ENCODE measurements around the gene SPATA32. TPM values are rescaled to one million over a fixed set of nuclear protein-coding genes. Genes with fewer than 3 reads are reported as not detected.

The SPATA32 gene
- total RNA-seq, 6 experiments from 2014 or later, result not detected

GRCh38 chr17:45235416-45236281 is 26.2 kb downstream of the SPATA32 start:
- H3K27ac ChIP-seq, result no peak overlapping the region
- H3K4me3 ChIP-seq, result no peak overlapping the region
- 26% methylated on average over 9 of the region's 20 CpGs for WGBS (ENCODE audit: insufficient coverage, low coverage, low lambda C conversion rate, missing lambda C conversion rate)
- TF ChIP-seq CTCF (IDR thresholded peaks at IDR 0.05) (peak; percentile 61 to 82 (median 79)), POLR2A (IDR thresholded peaks at IDR 0.05) (no peak)
- ATAC-seq (peak; percentile 59 to 84 (median 70)), DNase-seq (peak in 2 of 3 donors; percentile 68 to 69)
- intact Hi-C loops (cut with DNase I), result no loop called here
- H3K36me3 ChIP-seq, result no peaks in the 10 kb centered on the region
- H3K27me3 ChIP-seq, result peaks cover 0 to 4% of the 10 kb centered on the region in 2 donors
- no peaks in the 10 kb centered on the region for H3K4me1 ChIP-seq
- H3K9me3 ChIP-seq, result no peaks in the 10 kb centered on the region

GRCh38 chr17:45234641-45235415 is 27.1 kb downstream of the SPATA32 start:
- peak in 2 of 4 donors; percentile 19 to 25 for ATAC-seq
- 32% methylated on average over 4 of the region's 6 CpGs for WGBS (ENCODE audit: insufficient coverage, low coverage, low lambda C conversion rate, missing lambda C conversion rate)

GRCh38 chr17:45233423-45233924 is 28.4 kb downstream of the SPATA32 start:
- Histone ChIP-seq H3K4me1 (no peaks in the 10 kb centered on the region), H3K27ac (no peak overlapping the region), H3K9me3 (no peaks in the 10 kb centered on the region), H3K27me3 (no peaks in the 10 kb centered on the region), H3K4me3 (no peak overlapping the region), H3K36me3 (no peaks in the 10 kb centered on the region)
- TF ChIP-seq CTCF (IDR thresholded peaks at IDR 0.05) (no peak), POLR2A (IDR thresholded peaks at IDR 0.05) (no peak)
- ATAC-seq, result no peak
- 79% methylated on average over 3 of the region's 8 CpGs for WGBS (ENCODE audit: insufficient coverage, low coverage, low lambda C conversion rate, missing lambda C conversion rate)
- intact Hi-C loops (cut with DNase I), result no loop called here
- peak in 1 of 3 donors; percentile 40 for DNase-seq

More at GRCh38 chr17:45234641-45235415, 27.1 kb downstream of the SPATA32 start:
- peak in 1 of 3 donors; percentile 45 for DNase-seq
- intact Hi-C loops (cut with DNase I), result no loop called here
- TF ChIP-seq POLR2A (IDR thresholded peaks at IDR 0.05) (no peak), CTCF (IDR thresholded peaks at IDR 0.05) (peak in 2 of 4 donors; percentile 12 to 22)
- Histone ChIP-seq H3K9me3 (no peaks in the 10 kb centered on the region), H3K27me3 (no peaks in the 10 kb centered on the region), H3K27ac (no peak overlapping the region), H3K36me3 (no peaks in the 10 kb centered on the region), H3K4me1 (no peaks in the 10 kb centered on the region), H3K4me3 (no peak overlapping the region)

GRCh38 chr17:45232514-45233422 is 29.1 kb downstream of the SPATA32 start:
- Histone ChIP-seq H3K36me3 (no peaks in the 10 kb centered on the region), H3K9me3 (no peaks in the 10 kb centered on the region), H3K27ac (no peak overlapping the region), H3K27me3 (no peaks in the 10 kb centered on the region), H3K4me3 (no peak overlapping the region), H3K4me1 (no peaks in the 10 kb centered on the region)
- ATAC-seq (no peak), DNase-seq (no peak)
- intact Hi-C loops (cut with DNase I), result no loop called here
- TF ChIP-seq POLR2A (IDR thresholded peaks at IDR 0.05) (no peak), CTCF (IDR thresholded peaks at IDR 0.05) (no peak)
- WGBS (ENCODE audit: insufficient coverage, low coverage, low lambda C conversion rate, missing lambda C conversion rate), result 79% methylated on average over 3 of the region's 9 CpGs
